HepG2 (cell line): Measurements from ENCODE around the gene PLXND1. TPM values are rescaled to one million over a fixed set of nuclear protein-coding genes. Genes with fewer than 3 reads are reported as not detected.

ENCODE experiments used
- ERF ChIP-seq: IDR thresholded peaks from 2 replicates; pipeline ENCODE4 v1.6.1; 2018; ENCODE audit warnings: missing biosample characterization, missing genetic modification reagents
- ISX ChIP-seq: sonication (generic); formaldehyde crosslinking; conservative IDR thresholded peaks from 2 replicates; pipeline ENCODE4 v1.5.0; 2020; ENCODE audit warnings: missing genetic modification reagents
- JUNB ChIP-seq: sonication (generic); formaldehyde crosslinking; IDR thresholded peaks from 2 replicates; pipeline ENCODE4 v1.8.0; 2022; ENCODE audit warnings: missing genetic modification reagents, mild to moderate bottlenecking, borderline replicate concordance
- JUND ChIP-seq: sonication (generic); formaldehyde crosslinking; IDR thresholded peaks from 2 replicates; pipeline ENCODE4 v1.8.0; 2022; ENCODE audit warnings: mild to moderate bottlenecking, missing genetic modification reagents
- KMT2B ChIP-seq: IDR thresholded peaks from 2 replicates; pipeline ENCODE4 v1.6.1; 2016; ENCODE audit warnings: missing genetic modification reagents, missing compliant biosample characterization
- RAD51 ChIP-seq: fragments of 450-650 bp; IDR thresholded peaks from 2 replicates; pipeline ENCODE4 v1.6.1; 2016; ENCODE audit warnings: borderline replicate concordance
- TAF1 ChIP-seq: sonication (generic); formaldehyde crosslinking; IDR thresholded peaks from 2 replicates; pipeline ENCODE4 v1.4.0; 2020; ENCODE audit warnings: missing genetic modification reagents
- TCF7 ChIP-seq: sonication (generic); IDR thresholded peaks from 2 replicates; pipeline ENCODE4 v1.6.1; 2016; ENCODE audit warnings: antibody characterized with exemption, low read depth
- ZNF329 ChIP-seq: sonication (generic); formaldehyde crosslinking; IDR thresholded peaks from 2 replicates; pipeline ENCODE4 v1.9.0; 2021; ENCODE audit warnings: low read depth, mild to moderate bottlenecking, missing genetic modification reagents
- ZNF350 ChIP-seq: sonication (generic); formaldehyde crosslinking; IDR thresholded peaks from 2 replicates; pipeline ENCODE4 v1.4.0; 2020; ENCODE audit warnings: mild to moderate bottlenecking, low read depth, missing genetic modification reagents, borderline replicate concordance
- ZNF572 ChIP-seq: sonication (generic); formaldehyde crosslinking; IDR thresholded peaks from 2 replicates; pipeline ENCODE4 v1.5.1; 2020; ENCODE audit warnings: mild to moderate bottlenecking, missing genetic modification reagents
- ZNF7 ChIP-seq: IDR thresholded peaks from 2 replicates; pipeline ENCODE4 v1.6.1; 2016; ENCODE audit warnings: missing biosample characterization, missing genetic modification reagents
- ZNF788 ChIP-seq: sonication (generic); formaldehyde crosslinking; IDR thresholded peaks from 2 replicates; pipeline ENCODE4 v1.5.0; 2020; ENCODE audit warnings: mild to moderate bottlenecking, missing genetic modification reagents, borderline replicate concordance
- ZSCAN29 ChIP-seq: sonication (generic); formaldehyde crosslinking; conservative IDR thresholded peaks from 2 replicates; pipeline ENCODE4 v1.4.0; 2020; ENCODE audit warnings: mild to moderate bottlenecking, missing genetic modification reagents
- polyA plus RNA-seq, 8 experiments: library from polyadenylated mRNA; depleted of rRNA in 3 of 8; stranded (reverse) in 7 of 8; unstranded in 1 of 8; fragments of >200 nt; fragmentation: Illumina TruSeq in 4 of 8; extraction: Trizol in 4 of 8; gene quantifications; 2 replicates each; pipeline versions ENCODE4 v1.2.1 to v1.2.3, GENCODE V29; 2011 to 2016; ENCODE audit warnings: low read depth in 4 of 8, missing spikeins in 1 of 8, mixed read lengths in 1 of 8; ENCODE audit not compliant: insufficient read depth in 1 of 8
- total RNA-seq, 5 experiments: library from RNA; depleted of rRNA; stranded (reverse); fragments of >200 nt; fragmentation: Illumina TruSeq; extraction: Trizol; gene quantifications; 2 replicates each; pipeline ENCODE4 v1.2.3, GENCODE V29; 2016; ENCODE audit warnings: low read depth in 1 of 5
- TF ChIP-seq, protein P1 (sequence below): sonication (generic); formaldehyde crosslinking; IDR thresholded peaks from 2 replicates; pipeline ENCODE4 v1.4.0; 2020; ENCODE audit warnings: mild to moderate bottlenecking, missing genetic modification reagents, borderline replicate concordance
- TF ChIP-seq, protein P2 (sequence below): sonication (generic); formaldehyde crosslinking; IDR thresholded peaks from 2 replicates; pipeline ENCODE4 v1.8.0; 2022; ENCODE audit warnings: low read depth, missing genetic modification reagents
- TF ChIP-seq, protein P3 (sequence below): sonication (generic); formaldehyde crosslinking; IDR thresholded peaks from 2 replicates; pipeline ENCODE4 v1.4.0; 2020; ENCODE audit warnings: missing genetic modification reagents
- TF ChIP-seq, protein P4 (sequence below): sonication (generic); formaldehyde crosslinking; IDR thresholded peaks from 2 replicates; pipeline ENCODE4 v1.5.1; 2020; ENCODE audit warnings: missing genetic modification reagents, mild to moderate bottlenecking, borderline replicate concordance

Gene PLXND1
- total and polyA plus RNA-seq, 2 of the 13 experiments (the other 11 are each of a cell fraction or from before 2014, with no cell fraction given): 15.9 to 42.0 TPM

DNA sequence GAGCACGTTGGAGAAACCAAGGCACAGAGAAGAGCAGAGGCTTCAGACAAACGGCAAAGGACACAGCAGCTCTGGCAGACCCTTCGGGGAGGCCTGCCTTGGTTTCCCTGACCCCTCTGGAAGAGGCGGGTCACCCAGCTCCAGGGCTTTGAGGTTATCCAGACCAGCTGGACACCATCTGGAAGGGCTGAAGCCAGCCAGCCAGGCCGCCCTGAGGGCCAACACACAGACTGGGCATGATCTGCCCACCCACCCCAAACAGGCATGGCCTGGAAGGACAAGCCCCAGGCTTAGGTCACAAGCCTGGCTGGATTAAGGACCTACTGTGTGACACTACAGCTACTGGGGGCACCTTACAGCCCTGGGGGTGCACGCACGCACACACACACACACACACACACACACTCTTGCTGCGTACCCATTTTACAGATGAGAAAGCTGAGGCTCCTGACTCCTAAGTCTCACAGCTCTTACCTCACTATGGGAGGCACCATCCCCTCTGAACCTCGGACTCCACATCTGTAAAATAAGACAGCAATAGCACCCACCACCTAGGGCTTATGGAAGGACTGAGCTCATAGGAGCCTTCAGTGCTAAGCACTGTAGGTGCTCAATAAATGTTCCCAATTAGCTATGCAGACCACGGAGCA is 10.8 kb downstream of the PLXND1 start (continued):
- TF ChIP-seq, protein P1, sequence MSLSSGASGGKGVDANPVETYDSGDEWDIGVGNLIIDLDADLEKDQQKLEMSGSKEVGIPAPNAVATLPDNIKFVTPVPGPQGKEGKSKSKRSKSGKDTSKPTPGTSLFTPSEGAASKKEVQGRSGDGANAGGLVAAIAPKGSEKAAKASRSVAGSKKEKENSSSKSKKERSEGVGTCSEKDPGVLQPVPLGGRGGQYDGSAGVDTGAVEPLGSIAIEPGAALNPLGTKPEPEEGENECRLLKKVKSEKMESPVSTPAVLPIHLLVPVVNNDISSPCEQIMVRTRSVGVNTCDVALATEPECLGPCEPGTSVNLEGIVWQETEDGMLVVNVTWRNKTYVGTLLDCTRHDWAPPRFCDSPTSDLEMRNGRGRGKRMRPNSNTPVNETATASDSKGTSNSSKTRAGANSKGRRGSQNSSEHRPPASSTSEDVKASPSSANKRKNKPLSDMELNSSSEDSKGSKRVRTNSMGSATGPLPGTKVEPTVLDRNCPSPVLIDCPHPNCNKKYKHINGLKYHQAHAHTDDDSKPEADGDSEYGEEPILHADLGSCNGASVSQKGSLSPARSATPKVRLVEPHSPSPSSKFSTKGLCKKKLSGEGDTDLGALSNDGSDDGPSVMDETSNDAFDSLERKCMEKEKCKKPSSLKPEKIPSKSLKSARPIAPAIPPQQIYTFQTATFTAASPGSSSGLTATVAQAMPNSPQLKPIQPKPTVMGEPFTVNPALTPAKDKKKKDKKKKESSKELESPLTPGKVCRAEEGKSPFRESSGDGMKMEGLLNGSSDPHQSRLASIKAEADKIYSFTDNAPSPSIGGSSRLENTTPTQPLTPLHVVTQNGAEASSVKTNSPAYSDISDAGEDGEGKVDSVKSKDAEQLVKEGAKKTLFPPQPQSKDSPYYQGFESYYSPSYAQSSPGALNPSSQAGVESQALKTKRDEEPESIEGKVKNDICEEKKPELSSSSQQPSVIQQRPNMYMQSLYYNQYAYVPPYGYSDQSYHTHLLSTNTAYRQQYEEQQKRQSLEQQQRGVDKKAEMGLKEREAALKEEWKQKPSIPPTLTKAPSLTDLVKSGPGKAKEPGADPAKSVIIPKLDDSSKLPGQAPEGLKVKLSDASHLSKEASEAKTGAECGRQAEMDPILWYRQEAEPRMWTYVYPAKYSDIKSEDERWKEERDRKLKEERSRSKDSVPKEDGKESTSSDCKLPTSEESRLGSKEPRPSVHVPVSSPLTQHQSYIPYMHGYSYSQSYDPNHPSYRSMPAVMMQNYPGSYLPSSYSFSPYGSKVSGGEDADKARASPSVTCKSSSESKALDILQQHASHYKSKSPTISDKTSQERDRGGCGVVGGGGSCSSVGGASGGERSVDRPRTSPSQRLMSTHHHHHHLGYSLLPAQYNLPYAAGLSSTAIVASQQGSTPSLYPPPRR: no peak; the same call in 1 of the 2 replicates
- TF ChIP-seq ISX (no peak), ZNF329 (CRISPR knock-in tag) (no peak), ZSCAN29 (CRISPR knock-in tag) (no peak), RAD51 (no peak), ERF (no peak), KMT2B (CRISPR knock-in tag) (no peak), JUNB (CRISPR knock-in tag) (no peak), ZNF350 (no peak), TCF7 (no peak), ZNF572 (CRISPR knock-in tag) (no peak), TAF1 (CRISPR knock-in tag) (no peak), ZNF788 (CRISPR knock-in tag) (no peak), ZNF7 (no peak), JUND (CRISPR knock-in tag) (peak; percentile 23; the same call in 1 of the 2 replicates)
- TF ChIP-seq, protein P2, sequence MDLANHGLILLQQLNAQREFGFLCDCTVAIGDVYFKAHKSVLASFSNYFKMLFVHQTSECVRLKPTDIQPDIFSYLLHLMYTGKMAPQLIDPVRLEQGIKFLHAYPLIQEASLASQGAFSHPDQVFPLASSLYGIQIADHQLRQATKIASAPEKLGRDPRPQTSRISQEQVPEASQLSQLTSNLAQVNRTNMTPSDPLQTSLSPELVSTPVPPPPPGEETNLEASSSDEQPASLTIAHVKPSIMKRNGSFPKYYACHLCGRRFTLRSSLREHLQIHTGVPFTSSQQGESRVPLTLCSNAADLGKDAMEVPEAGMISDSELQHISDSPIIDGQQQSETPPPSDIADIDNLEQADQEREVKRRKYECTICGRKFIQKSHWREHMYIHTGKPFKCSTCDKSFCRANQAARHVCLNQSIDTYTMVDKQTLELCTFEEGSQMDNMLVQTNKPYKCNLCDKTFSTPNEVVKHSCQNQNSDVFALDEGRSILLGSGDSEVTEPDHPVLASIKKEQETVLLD (CRISPR knock-in tag): no peak
- TF ChIP-seq, protein P3, sequence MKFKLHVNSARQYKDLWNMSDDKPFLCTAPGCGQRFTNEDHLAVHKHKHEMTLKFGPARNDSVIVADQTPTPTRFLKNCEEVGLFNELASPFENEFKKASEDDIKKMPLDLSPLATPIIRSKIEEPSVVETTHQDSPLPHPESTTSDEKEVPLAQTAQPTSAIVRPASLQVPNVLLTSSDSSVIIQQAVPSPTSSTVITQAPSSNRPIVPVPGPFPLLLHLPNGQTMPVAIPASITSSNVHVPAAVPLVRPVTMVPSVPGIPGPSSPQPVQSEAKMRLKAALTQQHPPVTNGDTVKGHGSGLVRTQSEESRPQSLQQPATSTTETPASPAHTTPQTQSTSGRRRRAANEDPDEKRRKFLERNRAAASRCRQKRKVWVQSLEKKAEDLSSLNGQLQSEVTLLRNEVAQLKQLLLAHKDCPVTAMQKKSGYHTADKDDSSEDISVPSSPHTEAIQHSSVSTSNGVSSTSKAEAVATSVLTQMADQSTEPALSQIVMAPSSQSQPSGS (CRISPR knock-in tag): no peak
- TF ChIP-seq, protein P4, sequence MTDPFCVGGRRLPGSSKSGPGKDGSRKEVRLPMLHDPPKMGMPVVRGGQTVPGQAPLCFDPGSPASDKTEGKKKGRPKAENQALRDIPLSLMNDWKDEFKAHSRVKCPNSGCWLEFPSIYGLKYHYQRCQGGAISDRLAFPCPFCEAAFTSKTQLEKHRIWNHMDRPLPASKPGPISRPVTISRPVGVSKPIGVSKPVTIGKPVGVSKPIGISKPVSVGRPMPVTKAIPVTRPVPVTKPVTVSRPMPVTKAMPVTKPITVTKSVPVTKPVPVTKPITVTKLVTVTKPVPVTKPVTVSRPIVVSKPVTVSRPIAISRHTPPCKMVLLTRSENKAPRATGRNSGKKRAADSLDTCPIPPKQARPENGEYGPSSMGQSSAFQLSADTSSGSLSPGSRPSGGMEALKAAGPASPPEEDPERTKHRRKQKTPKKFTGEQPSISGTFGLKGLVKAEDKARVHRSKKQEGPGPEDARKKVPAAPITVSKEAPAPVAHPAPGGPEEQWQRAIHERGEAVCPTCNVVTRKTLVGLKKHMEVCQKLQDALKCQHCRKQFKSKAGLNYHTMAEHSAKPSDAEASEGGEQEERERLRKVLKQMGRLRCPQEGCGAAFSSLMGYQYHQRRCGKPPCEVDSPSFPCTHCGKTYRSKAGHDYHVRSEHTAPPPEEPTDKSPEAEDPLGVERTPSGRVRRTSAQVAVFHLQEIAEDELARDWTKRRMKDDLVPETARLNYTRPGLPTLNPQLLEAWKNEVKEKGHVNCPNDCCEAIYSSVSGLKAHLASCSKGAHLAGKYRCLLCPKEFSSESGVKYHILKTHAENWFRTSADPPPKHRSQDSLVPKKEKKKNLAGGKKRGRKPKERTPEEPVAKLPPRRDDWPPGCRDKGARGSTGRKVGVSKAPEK (CRISPR knock-in tag): no peak
